ENCODE data around the gene CDKAL1. TPM values are rescaled to one million over a fixed set of nuclear protein-coding genes. Genes with fewer than 3 reads are reported as not detected.

Gene CDKAL1
- total RNA-seq, 1 donor from 2014 or later: 46.5 TPM

DNA sequence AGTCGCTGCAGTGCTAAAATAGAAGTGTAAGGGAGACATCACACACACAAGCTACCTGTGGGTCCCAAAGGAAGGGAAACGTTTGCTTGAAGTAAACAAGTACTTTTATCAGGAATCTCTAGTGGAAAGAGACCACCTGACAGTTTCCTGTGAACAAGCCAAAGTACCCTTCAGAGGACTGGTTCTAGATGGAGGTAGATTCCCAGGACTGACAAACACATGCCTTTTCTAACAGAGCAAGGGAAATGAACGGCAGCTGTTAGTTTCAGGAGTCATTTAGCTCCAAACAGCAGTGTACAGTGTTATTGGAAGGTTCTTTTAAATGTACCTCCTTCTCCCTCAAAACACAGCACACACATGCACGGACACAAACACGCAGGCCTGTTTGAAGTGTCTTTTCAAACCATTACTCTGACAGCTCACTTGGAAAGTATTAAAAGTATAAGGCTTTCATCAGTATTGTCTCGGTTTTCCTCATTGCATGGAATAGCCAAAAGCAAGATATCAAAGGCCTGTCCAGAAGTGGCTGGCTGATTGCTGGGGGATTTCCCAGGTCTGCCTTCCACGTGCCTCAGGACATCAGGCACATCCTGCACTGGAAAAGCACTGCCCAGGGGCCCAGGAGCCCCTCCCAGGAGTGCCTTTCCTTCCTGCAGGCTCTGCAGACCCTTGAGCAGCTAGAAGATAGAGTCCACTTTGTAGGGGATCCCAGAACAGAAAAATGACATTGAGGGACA, 666.0 kb downstream of the CDKAL1 start:
- FAIRE-seq (no peak), DNase-seq (ENCODE audit: low spot score in 2 of 2) (no peak)

DNA sequence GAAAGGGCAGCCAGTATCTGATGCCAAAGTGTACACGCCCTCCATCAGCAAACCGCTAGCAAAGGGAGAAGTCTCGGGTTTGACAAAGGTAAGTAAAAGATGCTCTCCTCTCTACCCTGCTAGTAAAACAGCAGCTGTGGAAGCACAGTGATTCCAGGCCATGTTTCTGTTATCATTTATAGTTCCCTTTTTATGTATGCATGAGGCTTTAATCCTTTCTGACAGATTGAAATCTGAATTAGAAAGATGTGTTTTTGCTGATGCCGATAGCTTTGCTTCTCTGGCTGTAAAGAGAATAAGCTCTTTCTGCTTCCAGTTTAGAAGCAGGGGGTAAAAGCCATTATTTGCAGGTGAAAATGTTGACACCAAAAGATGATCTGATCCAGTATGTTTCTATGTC, 666.9 kb downstream of the CDKAL1 start:
- FAIRE-seq: no peak
- DNase-seq (ENCODE audit: low spot score in 2 of 2): no peak

DNA sequence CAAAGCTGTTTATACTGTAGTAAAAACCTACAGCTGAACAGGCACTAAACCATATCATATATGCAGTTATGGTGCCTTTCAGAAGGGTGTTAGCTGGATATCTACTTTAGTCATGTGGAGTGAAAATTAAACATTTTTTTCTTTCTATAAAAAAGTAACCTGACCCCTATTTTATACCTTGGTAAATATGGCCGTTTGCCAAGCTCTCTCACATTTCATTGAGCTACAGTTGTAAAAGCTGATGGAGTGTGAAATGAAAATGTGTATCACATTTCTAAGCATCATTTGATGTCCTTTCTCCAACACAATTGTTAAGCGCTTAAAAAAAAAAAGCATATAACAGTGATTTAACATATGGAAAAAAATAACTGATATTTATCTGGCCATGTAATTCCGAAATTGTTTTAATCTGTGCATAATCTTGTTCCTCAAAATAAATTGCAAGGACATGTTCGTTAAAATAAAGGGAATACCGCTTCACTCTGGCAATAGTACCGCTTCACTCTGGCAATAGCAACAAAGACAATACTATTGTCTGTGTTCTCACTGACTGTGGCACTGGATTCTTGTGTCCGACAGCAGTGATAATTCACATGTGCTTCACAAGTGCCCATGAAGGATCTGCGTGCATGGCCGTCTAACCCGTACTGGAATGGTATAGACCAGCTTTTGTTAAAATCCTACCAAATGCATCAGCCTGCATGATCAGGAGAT, 667.5 kb downstream of the CDKAL1 start:
- FAIRE-seq (no peak), DNase-seq (ENCODE audit: low spot score in 2 of 2) (no peak)

DNA sequence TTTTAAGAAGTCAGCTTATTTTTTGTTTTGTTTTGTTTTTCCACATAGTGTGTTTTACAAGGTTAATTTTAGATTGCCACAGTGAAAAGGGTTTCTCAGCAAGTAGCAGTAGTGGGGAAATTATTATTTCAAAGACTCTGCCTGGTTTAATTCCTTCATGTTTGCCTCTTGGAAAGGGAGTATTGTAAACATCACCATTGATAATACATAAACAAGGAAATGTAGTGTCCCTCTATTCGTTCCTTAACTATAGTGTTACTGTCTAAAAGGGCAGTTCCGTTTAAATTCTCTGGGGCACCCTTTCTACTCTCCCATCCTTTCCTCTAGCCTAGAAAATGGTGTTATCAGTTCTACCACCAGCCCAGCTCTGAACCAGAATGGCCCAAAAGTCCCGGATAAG, 668.3 kb downstream of the CDKAL1 start:
- DNase-seq (ENCODE audit: low spot score in 2 of 2) (no peak), FAIRE-seq (no peak)

DNA sequence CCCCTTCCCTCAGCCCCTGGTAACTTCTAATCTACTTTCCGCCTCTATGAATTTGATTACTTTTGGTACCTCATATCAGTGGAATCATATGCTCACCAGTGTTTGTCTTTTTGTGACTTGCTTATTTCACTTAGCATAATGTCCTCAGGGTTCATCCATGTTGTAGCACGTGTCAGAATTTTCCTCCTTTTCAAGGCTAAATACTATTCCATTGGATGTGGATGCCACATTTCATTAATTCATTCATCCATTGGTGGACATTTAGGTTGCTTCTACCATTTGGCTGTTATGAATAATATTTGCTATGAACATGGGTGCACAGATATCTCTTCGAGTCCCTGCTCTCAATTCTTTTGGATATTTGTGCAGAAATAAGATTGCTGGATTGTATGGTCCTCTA, 670.7 kb downstream of the CDKAL1 start:
- FAIRE-seq: no peak
- no peak for DNase-seq (ENCODE audit: low spot score in 2 of 2)

GRCh38 chr6:21208081-21208795, 674.0 kb downstream of the CDKAL1 start:
- FAIRE-seq (no peak), DNase-seq (ENCODE audit: low spot score in 2 of 2) (no peak)

GRCh38 chr6:21208796-21209186, 674.5 kb downstream of the CDKAL1 start:
- DNase-seq (ENCODE audit: low spot score in 2 of 2) (no peak), FAIRE-seq (no peak)

- FAIRE-seq: no peak
- no peak for DNase-seq (ENCODE audit: low spot score in 2 of 2)
Observed at GRCh38 chr6:21213492-21213891, 679.2 kb downstream of the CDKAL1 start.

DNA sequence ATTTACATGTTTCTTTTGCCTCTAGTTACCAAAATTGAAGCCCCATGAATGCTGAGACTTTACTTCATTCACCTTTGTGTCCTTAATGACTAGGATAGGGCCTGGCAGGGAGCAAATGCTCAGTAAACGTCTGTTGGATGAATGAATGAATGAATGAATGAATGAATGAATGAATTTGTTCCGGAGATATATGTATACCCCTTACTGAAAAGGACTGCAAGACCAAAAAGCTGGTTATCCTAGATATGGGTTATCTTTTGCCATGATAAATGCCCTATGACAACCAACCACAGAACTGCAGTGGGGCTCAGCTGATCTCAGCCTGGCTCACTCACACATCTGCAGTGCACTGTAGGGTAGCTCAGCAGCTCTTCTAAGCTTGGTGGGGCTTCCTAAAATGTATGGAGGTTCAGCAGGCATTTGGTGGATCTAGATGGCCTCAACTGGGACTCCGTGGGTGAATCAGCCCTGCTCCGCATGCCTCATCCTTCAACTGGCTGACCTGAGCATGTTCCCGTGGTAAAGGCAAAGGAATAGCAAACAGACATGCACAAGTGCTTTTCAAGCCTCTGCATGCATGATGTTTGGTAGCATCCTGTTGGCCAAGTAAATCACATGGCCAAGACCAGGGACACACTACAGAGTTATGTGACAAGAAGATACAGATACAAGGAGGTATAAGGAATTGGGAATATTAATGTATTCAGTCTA, 680.6 kb downstream of the CDKAL1 start:
- FAIRE-seq (no peak), DNase-seq (ENCODE audit: low spot score in 2 of 2) (no peak)

DNA sequence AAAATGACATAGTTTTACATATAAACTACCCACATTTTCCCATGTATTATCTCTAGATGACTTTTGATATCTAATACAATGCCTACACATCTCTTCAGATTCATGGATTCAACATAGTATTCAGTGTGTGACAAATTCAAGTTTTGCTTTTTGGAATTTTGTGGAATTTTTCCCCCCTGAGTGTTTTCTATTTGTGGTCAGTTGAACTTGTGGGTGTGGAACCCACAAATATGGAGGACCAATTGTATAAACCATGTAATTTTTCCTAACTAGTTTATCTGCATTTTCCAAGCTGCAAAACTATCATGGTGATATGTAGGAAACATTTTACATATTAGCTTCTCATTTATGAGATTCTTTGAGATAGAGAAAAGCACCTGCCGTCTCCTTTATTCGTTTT, 685.0 kb downstream of the CDKAL1 start:
- FAIRE-seq (no peak), DNase-seq (ENCODE audit: low spot score in 2 of 2) (no peak)

DNA sequence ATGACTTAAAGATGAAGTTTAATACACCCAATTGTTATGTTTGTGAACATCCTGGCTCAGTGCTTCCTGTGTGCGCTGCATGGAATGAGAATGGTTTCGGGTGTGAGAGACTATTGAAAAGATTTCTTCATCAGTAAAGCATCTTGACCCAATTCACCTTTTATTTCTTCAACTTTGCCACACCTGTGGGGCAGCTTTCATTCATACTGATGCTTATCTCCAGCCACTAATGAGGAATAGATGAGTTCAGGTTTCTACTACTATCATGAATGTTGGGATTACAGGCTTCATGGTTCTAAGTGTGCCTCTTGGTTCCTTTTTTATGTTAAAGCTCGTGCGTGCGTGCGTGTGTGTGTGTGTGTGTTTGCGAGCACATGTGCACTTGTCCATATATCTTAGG, 685.6 kb downstream of the CDKAL1 start:
- FAIRE-seq: no peak
- DNase-seq (ENCODE audit: low spot score in 2 of 2): no peak

DNA sequence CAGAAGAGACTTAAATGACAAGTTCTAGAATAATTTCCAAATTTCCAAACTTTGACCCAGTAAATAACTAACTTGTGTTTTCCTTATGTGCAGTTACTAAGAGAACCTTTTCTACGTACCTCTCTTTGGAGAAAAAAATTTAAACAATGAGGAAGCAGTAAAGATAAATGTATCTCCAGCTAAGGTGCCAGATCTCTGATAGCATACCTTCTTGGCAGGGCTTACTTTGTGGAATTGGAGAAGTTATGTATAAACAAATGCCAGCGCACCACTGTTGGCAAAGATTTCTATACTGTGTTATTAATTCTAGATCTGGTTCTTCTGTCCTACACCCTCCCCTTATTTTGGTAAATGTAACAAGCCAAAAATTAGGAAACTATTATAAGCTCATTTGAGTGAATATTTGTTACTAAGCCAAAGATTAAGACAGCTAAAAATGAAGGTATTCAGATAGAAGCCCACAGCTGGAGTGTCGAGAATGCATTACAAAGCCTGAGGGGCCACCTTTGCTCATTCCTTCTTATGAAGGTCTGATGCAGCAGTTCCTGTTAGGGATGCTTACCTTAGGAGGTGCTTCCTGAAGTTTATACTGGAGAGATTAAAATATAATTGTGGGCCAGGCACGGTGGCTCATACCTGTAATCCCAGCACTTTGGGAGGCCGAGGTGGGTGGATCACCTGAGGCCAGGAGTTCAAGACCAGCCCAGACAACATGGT, 686.2 kb downstream of the CDKAL1 start:
- no peak for FAIRE-seq
- DNase-seq (ENCODE audit: low spot score in 2 of 2): no peak

GRCh38 chr6:21222656-21223055, 688.4 kb downstream of the CDKAL1 start:
- no peak for DNase-seq (ENCODE audit: low spot score in 2 of 2)
- no peak for FAIRE-seq

DNA sequence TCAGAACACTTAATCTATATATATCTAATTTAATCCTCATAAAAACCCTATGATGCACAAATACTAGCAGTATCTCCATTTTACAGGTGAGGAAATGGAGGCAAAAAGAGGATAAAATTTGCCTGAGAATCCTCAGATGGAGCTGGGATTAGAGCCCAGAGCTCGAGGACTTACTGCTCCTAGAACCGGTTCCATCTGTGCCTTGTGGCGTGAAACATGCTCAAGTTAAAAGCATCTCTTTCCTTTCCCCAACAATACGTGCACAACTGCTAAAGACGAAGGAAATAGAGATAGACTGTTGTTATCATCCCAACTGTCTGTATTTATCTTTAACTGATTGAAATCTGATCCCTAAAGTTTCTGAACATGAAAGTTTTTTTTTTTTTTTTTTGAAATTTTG, 691.7 kb downstream of the CDKAL1 start:
- DNase-seq (ENCODE audit: low spot score in 2 of 2) (no peak), FAIRE-seq (no peak)

- FAIRE-seq (no peak), DNase-seq (ENCODE audit: low spot score in 2 of 2) (no peak)
Observed at GRCh38 chr6:21227486-21227885, 693.2 kb downstream of the CDKAL1 start.

GRCh38 chr6:21228411-21228810, 694.2 kb downstream of the CDKAL1 start:
- FAIRE-seq (no peak), DNase-seq (ENCODE audit: low spot score in 2 of 2) (no peak)

GRCh38 chr6:21228876-21229460, 694.7 kb downstream of the CDKAL1 start:
- FAIRE-seq (no peak), DNase-seq (ENCODE audit: low spot score in 2 of 2) (no peak)

- no peak for DNase-seq (ENCODE audit: low spot score in 2 of 2)
- no peak for FAIRE-seq
Observed at GRCh38 chr6:21230536-21230935, 696.3 kb downstream of the CDKAL1 start.

DNA sequence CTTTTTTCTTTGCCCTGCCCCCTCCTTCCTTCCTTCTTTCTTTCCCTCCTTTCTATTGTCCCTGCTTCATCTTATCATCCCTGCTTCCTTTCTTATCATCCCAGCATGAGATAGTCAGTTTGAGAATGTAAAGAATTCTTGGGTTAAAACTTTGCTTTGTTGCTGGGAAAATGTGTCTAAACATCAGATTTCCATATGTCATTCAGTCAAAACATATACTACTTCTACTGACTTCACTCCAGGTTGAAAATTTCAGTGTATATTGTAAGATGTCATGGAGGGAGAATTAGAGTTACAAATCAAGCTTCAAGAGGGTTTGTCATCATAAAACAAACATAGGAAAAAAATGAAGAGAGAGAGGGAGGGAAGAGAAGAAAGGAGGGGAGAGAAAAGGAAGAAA, 700.9 kb downstream of the CDKAL1 start:
- FAIRE-seq (no peak), DNase-seq (ENCODE audit: low spot score in 2 of 2) (no peak)

GRCh38 chr6:21238208-21238607, 704.0 kb downstream of the CDKAL1 start:
- DNase-seq (ENCODE audit: low spot score in 2 of 2) (no peak), FAIRE-seq (no peak)
